ENCODE results near the gene KDM6A. TPM values are rescaled to one million over a fixed set of nuclear protein-coding genes. Genes with fewer than 3 reads are reported as not detected.

Gene KDM6A
- polyA plus RNA-seq, 1 donor (not counting 4 experiments of a cell fraction or from before 2014, with no cell fraction given): 64.2 TPM

GRCh38 chrX:44828008-44828605 is 44.9 kb upstream of the KDM6A start:
- Histone ChIP-seq H4K20me1 (ENCODE audit: control insufficient read depth, extremely low read depth, insufficient read depth, low read length) (no peaks in the 10 kb centered on the region), H3K79me2 (ENCODE audit: control insufficient read depth, insufficient read depth, low read length) (no peaks in the 10 kb centered on the region), H3K9me3 (ENCODE audit: control insufficient read depth, low read depth, low read length) (no peaks in the 10 kb centered on the region), H3K9ac (ENCODE audit: control insufficient read depth, extremely low read depth, insufficient read depth, low read length) (no peak overlapping the region), H2AFZ (ENCODE audit: control insufficient read depth, low read length) (no peak overlapping the region), H3K4me1 (ENCODE audit: control insufficient read depth, extremely low read depth, insufficient read depth, low read length) (no peaks in the 10 kb centered on the region), H3K27ac (ENCODE audit: control insufficient read depth, insufficient read depth, low read length) (no peak overlapping the region), H3K9me1 (ENCODE audit: control insufficient read depth, extremely low read depth, insufficient read depth, low read length) (no peaks in the 10 kb centered on the region), H3K4me3 (ENCODE audit: control insufficient read depth in 2 of 3, extremely low read depth in 1 of 3, insufficient read depth in 2 of 3, low read depth in 1 of 3, low read length in 3 of 3) (no peak overlapping the region), H3K27me3 (ENCODE audit: control insufficient read depth, extremely low read depth, insufficient read depth, low read length) (no peaks in the 10 kb centered on the region), H3K4me2 (ENCODE audit: control insufficient read depth, extremely low read depth, insufficient read depth, low read depth, low read length) (no peak overlapping the region), H3K36me3 (ENCODE audit: control insufficient read depth in 2 of 2, extremely low read depth in 1 of 2, insufficient read depth in 2 of 2, low read length in 2 of 2) (no peaks in the 10 kb centered on the region)
- dilution Hi-C loops (cut with MboI; ENCODE audit: extremely low pct_ligation_motif_present, low sequenced_read_pairs): no loop called here
- peak; percentile 21 for DNase-seq (ENCODE audit: low read depth, low spot score)
- TF ChIP-seq CTCF (optimal IDR thresholded peaks at IDR 0.05 in 1 of 3, IDR thresholded peaks at IDR 0.05 in 1 of 3, conservative IDR thresholded peaks at IDR 0.05 in 1 of 3; ENCODE audit: extremely low read depth in 1 of 3, insufficient read depth in 2 of 3, low read length in 3 of 3): no peak
- no peak for TF ChIP-seq EZH2 (IDR thresholded peaks at IDR 0.05; ENCODE audit: low read length)
- peak; percentile 84 for FAIRE-seq

- TF ChIP-seq EZH2 (IDR thresholded peaks at IDR 0.05; ENCODE audit: low read length) (no peak), CTCF (optimal IDR thresholded peaks at IDR 0.05 in 1 of 3, IDR thresholded peaks at IDR 0.05 in 1 of 3, conservative IDR thresholded peaks at IDR 0.05 in 1 of 3; ENCODE audit: extremely low read depth in 1 of 3, insufficient read depth in 2 of 3, low read length in 3 of 3) (no peak)
- H2AFZ ChIP-seq (ENCODE audit: control insufficient read depth, low read length): no peak overlapping the region
- no peak overlapping the region for H3K4me2 ChIP-seq (ENCODE audit: control insufficient read depth, extremely low read depth, insufficient read depth, low read depth, low read length)
- dilution Hi-C loops (cut with MboI; ENCODE audit: extremely low pct_ligation_motif_present, low sequenced_read_pairs): no loop called here
- no peak overlapping the region for H3K4me3 ChIP-seq (ENCODE audit: control insufficient read depth in 2 of 3, extremely low read depth in 1 of 3, insufficient read depth in 2 of 3, low read depth in 1 of 3, low read length in 3 of 3)
- no peak overlapping the region for H3K27ac ChIP-seq (ENCODE audit: control insufficient read depth, insufficient read depth, low read length)
- no peaks in the 10 kb centered on the region for H3K9me3 ChIP-seq (ENCODE audit: control insufficient read depth, low read depth, low read length)
- FAIRE-seq: no peak
- H3K79me2 ChIP-seq (ENCODE audit: control insufficient read depth, insufficient read depth, low read length): no peaks in the 10 kb centered on the region
- no peaks in the 10 kb centered on the region for H3K27me3 ChIP-seq (ENCODE audit: control insufficient read depth, extremely low read depth, insufficient read depth, low read length)
- H3K9me1 ChIP-seq (ENCODE audit: control insufficient read depth, extremely low read depth, insufficient read depth, low read length): no peaks in the 10 kb centered on the region
- H3K4me1 ChIP-seq (ENCODE audit: control insufficient read depth, extremely low read depth, insufficient read depth, low read length): no peaks in the 10 kb centered on the region
- H3K9ac ChIP-seq (ENCODE audit: control insufficient read depth, extremely low read depth, insufficient read depth, low read length): no peak overlapping the region
- DNase-seq (ENCODE audit: low read depth, low spot score): no peak
- H4K20me1 ChIP-seq (ENCODE audit: control insufficient read depth, extremely low read depth, insufficient read depth, low read length): no peaks in the 10 kb centered on the region
- no peaks in the 10 kb centered on the region for H3K36me3 ChIP-seq (ENCODE audit: control insufficient read depth in 2 of 2, extremely low read depth in 1 of 2, insufficient read depth in 2 of 2, low read length in 2 of 2)
These were observed 43.2 kb upstream of the KDM6A start for GRCh38 chrX:44829832-44830231.
